Kidney (tissue), 14 donors: ENCODE results near the gene SOAT1. TPM values are rescaled to one million over a fixed set of nuclear protein-coding genes. Genes with fewer than 3 reads are reported as not detected.

Source experiments
- DNase-seq, 5 donors: peaks; one replicate each; pipeline ENCODE4 v3.0.0-alpha.2; 2013 to 2020
- FAIRE-seq: peaks from 2 replicates; lab custom pipeline; 2012; peaks lifted over from hg19 to GRCh38; lab: Jason Lieb, UNC
- H3K27ac ChIP-seq, 2 donors: one replicate each; pipeline ENCODE4 v1.7.0; 2013; ENCODE audit warnings: low read depth in 2 of 2, low read length in 2 of 2, inconsistent platforms in 1 of 2
- H3K27me3 ChIP-seq: one replicate; pipeline ENCODE4 v1.7.1; 2013; ENCODE audit warnings: low read length, inconsistent platforms; ENCODE audit not compliant: control insufficient read depth, insufficient read depth
- H3K36me3 ChIP-seq, 3 donors: one replicate each; pipeline versions ENCODE4 v1.7.0 to v1.7.1; 2013; ENCODE audit warnings: low read length in 3 of 3, control low read depth in 1 of 3, inconsistent platforms in 1 of 3; ENCODE audit not compliant: insufficient read depth in 3 of 3, control insufficient read depth in 2 of 3
- H3K4me1 ChIP-seq, 3 donors: one replicate each; pipeline versions ENCODE4 v1.7.0 to v1.7.1; 2013; ENCODE audit warnings: low read length in 3 of 3, inconsistent platforms in 1 of 3, low read depth in 1 of 3; ENCODE audit not compliant: control insufficient read depth in 2 of 3, insufficient read depth in 2 of 3
- H3K4me3 ChIP-seq, 3 donors: one replicate each; pipeline versions ENCODE4 v1.7.0 to v1.8.1; 2013; ENCODE audit warnings: low read length in 3 of 3, control low read depth in 1 of 3, inconsistent platforms in 1 of 3
- H3K9ac ChIP-seq, 3 donors: one replicate each; pipeline versions ENCODE4 v1.7.0 to v1.7.1; 2013; ENCODE audit warnings: low read length in 3 of 3, control low read depth in 1 of 3, inconsistent platforms in 1 of 3
- H3K9me3 ChIP-seq, 3 donors: one replicate each; pipeline versions ENCODE4 v1.7.0 to v1.7.1; 2013; ENCODE audit warnings: low read length in 3 of 3, control low read depth in 1 of 3, inconsistent platforms in 1 of 3; ENCODE audit not compliant: control insufficient read depth in 2 of 3, insufficient read depth in 1 of 3
- CTCF ChIP-seq: IDR thresholded peaks from 3 replicates; pipeline ENCODE4 v1.5.1; 2012; ENCODE audit warnings: mild to moderate bottlenecking, moderate library complexity, borderline replicate concordance; ENCODE audit not compliant: insufficient read depth; ENCODE audit errors: extremely low read depth
- intact Hi-C: fragments of 100-400 bp; cut with DNase I; formaldehyde crosslinking; loops from one replicate; pipeline ENCODE4 v1.11.1; 2022
- polyA plus RNA-seq: library from polyadenylated mRNA; stranded (reverse); fragments of 350-450 nt; fragmentation: Illumina TruSeq; extraction: RNeasy Lipid Tissue Mini Kit (QIAGEN cat#74804); gene quantifications from one replicate; pipeline ENCODE4 v1.2.3, GENCODE V29; 2014; ENCODE audit warnings: low read depth, low replicate concordance; ENCODE audit not compliant: insufficient read depth
- total RNA-seq: library from RNA; stranded (reverse); fragmentation: NEBNext Ultra II Directional; extraction: Animal tissue kit (Norgen Biotek cat#: 25700); gene quantifications from one replicate; pipeline ENCODE4 v1.2.1, GENCODE V29; 2021
- donor health status: control.
- donor health status: control.
- donor health status: control.
- donor health status: control.
- donor health status: control.
- donor health status: DM: yes; HTN: yes; CAD: no.
- donor health status: Normal renal cell carcinoma (clear cell type).

SOAT1 gene
- total and polyA plus RNA-seq, 2 donors from 2014 or later = 6.8 to 58.1 TPM

- no peaks in the 10 kb centered on the region for H3K36me3 ChIP-seq
- no peak overlapping the region for H3K27ac ChIP-seq
- FAIRE-seq = no peak
- no peaks in the 10 kb centered on the region for H3K4me1 ChIP-seq
- intact Hi-C loops = no loop called here
- no peaks in the 10 kb centered on the region for H3K9me3 ChIP-seq
- no peak overlapping the region for H3K9ac ChIP-seq
- peak; percentile 60 for TF ChIP-seq CTCF
- no peak overlapping the region for H3K4me3 ChIP-seq
- peak in 2 of 5 donors; percentile 22 to 54 for DNase-seq
- H3K27me3 ChIP-seq = no peaks in the 10 kb centered on the region
Observed at GRCh38 chr1:179251675-179252074, 41.9 kb upstream of the SOAT1 start.

- intact Hi-C loops = no loop called here
- no peak for TF ChIP-seq CTCF
- FAIRE-seq = no peak
Observed at GRCh38 chr1:179252606-179253005, 41.0 kb upstream of the SOAT1 start.

GRCh38 chr1:179253286-179253972 is 40.2 kb upstream of the SOAT1 start:
- Histone ChIP-seq H3K27ac (no peak overlapping the region), H3K9me3 (no peaks in the 10 kb centered on the region), H3K27me3 (no peaks in the 10 kb centered on the region), H3K36me3 (no peaks in the 10 kb centered on the region), H3K4me1 (no peaks in the 10 kb centered on the region), H3K9ac (no peak overlapping the region), H3K4me3 (no peak overlapping the region)
- TF ChIP-seq CTCF = no peak
- DNase-seq = peak in 1 of 5 donors; percentile 13
- intact Hi-C loops = no loop called here
- FAIRE-seq = no peak

More at GRCh38 chr1:179252606-179253005, 41.0 kb upstream of the SOAT1 start:
- Histone ChIP-seq H3K9ac (no peak overlapping the region), H3K4me1 (no peaks in the 10 kb centered on the region), H3K27me3 (no peaks in the 10 kb centered on the region), H3K27ac (no peak overlapping the region), H3K36me3 (no peaks in the 10 kb centered on the region), H3K9me3 (no peaks in the 10 kb centered on the region), H3K4me3 (no peak overlapping the region)
- no peak for DNase-seq
